ENCODE results near the gene CRYGN.

CRYGN gene

DNA sequence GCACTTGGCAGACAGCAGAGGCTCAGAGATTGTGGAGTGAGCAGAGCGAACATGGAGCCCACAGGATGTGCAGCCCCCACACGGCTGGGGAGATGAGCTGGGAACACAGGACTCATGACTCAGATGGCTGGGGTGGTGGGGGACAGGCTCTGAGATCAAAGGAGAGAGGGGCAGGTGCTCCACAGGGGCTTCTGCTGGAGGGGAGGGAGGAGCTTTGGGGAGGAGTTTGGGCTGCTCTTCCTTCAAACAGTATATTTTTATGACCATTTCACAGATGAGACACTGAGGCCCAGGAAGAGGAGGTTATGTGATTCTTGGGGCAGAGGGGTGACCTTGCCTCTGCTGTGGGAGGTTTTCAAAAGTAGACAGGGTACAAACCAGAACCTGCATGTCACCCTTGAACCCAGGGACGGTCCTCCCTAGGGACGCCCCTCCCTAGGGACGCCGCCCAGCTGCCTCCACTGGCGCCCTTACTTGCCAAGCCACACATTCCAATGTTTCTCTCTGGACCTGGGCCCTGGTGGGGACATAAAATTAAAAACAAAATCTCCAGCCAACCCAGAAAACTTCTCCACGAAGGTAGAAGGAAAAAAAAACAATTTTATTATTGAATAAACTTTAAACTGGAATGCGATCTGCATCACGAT lies 981 bp upstream of the CRYGN start:
- DNase-seq (ENCODE audit: low read depth), result peak; percentile 42
- TF ChIP-seq, protein P1, sequence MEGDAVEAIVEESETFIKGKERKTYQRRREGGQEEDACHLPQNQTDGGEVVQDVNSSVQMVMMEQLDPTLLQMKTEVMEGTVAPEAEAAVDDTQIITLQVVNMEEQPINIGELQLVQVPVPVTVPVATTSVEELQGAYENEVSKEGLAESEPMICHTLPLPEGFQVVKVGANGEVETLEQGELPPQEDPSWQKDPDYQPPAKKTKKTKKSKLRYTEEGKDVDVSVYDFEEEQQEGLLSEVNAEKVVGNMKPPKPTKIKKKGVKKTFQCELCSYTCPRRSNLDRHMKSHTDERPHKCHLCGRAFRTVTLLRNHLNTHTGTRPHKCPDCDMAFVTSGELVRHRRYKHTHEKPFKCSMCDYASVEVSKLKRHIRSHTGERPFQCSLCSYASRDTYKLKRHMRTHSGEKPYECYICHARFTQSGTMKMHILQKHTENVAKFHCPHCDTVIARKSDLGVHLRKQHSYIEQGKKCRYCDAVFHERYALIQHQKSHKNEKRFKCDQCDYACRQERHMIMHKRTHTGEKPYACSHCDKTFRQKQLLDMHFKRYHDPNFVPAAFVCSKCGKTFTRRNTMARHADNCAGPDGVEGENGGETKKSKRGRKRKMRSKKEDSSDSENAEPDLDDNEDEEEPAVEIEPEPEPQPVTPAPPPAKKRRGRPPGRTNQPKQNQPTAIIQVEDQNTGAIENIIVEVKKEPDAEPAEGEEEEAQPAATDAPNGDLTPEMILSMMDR (conservative IDR thresholded peaks at IDR 0.05; ENCODE audit: low read depth, low read length), result no peak
- no peak overlapping the region for H3K4me3 ChIP-seq (ENCODE audit: low read depth, low read length)

DNA sequence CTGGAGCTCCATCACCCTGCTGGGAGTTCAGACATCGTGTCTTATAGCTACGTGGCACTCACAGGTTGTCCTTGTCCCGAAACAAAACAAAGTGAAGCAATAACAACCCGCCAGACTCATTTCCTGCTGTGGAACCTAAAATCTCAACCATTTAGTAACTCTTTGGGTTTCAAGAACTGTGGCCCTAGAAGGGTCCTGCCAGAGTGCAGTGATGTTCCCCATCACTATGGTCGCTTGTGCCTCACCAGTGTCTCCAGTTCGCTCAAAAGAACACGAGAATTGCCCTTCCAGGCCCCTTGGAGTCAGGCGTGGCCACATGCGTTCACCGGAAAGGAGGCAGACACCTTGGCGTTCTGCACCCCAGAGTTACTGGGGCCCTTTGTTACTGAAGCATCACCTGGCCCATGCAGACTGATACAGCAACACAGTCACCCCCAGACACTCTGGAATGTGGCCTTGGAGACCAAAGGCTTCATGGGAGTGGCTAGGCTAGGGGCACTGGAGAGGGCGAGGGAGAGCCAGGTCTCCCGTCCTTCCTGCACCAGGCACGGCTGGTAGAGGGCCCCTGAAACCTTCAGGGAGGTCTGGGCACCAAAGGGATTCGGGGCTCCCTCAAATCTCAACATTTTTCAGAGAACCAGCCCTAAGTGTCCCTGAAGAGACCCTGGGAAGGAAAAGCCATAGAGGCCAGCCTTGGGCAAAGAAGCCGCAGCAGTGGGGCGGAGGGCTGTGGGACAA lies 908 bp downstream of the CRYGN start:
- no peak for DNase-seq (ENCODE audit: low read depth)
- H3K4me3 ChIP-seq (ENCODE audit: low read depth, low read length), result no peak overlapping the region
- TF ChIP-seq, protein P1 (conservative IDR thresholded peaks at IDR 0.05; ENCODE audit: low read depth, low read length), result no peak

DNA sequence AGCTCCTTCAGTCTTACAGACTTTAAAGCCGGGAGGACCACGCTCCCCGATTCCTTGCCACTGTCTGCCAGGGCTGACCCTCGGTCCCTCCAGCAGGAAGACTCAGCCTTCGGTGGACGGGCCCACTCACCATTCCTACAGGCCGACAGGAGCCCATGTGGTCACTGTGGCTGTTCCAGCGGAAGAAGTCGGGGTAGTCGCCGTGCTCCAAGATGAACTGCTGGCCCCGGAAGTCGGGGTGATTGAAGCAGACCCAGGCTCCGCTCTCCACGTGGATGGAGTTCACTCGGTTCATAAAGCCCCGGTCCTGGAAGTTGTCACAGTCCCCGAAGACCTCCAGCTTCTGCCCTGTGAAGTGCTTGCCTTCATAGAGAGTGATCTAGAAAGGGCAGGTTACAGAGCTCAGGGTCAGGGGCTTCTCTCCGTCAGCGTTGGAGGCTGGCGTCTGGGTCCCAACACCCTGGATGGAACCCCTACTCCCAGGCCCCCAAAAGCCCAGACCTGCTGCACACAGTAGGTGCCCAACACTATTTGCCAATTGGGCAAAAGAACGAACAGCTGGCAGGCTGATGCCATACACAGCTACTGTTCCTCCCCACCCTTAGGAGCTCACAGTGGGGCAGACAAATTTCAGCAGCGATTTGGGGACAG lies 1.9 kb downstream of the CRYGN start:
- TF ChIP-seq, protein P1 (conservative IDR thresholded peaks at IDR 0.05; ENCODE audit: low read depth, low read length), result no peak
- no peak overlapping the region for H3K4me3 ChIP-seq (ENCODE audit: low read depth, low read length)
- DNase-seq (ENCODE audit: low read depth), result no peak

DNA sequence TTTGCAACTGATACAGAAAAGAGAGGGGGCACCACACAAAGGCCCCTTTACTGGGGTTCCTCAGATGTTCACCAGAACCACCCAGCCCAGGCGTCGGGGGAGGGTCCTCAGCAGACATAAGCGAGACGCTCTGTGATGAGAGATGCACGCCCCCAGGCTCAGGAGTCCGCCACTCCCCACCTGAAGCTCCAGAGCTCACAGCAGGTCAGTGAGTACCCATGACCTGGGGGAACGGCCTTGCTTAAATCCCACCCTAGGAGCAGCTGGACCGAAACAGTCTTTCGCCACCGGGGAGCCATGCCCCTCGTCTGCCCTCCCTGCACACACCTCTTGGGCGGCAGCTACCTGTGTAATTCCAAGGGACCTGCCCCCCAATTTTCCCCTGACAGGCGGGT lies 2.8 kb downstream of the CRYGN start:
- DNase-seq (ENCODE audit: low read depth), result no peak
- TF ChIP-seq, protein P1 (conservative IDR thresholded peaks at IDR 0.05; ENCODE audit: low read depth, low read length), result no peak
- H3K4me3 ChIP-seq (ENCODE audit: low read depth, low read length), result no peak overlapping the region

DNA sequence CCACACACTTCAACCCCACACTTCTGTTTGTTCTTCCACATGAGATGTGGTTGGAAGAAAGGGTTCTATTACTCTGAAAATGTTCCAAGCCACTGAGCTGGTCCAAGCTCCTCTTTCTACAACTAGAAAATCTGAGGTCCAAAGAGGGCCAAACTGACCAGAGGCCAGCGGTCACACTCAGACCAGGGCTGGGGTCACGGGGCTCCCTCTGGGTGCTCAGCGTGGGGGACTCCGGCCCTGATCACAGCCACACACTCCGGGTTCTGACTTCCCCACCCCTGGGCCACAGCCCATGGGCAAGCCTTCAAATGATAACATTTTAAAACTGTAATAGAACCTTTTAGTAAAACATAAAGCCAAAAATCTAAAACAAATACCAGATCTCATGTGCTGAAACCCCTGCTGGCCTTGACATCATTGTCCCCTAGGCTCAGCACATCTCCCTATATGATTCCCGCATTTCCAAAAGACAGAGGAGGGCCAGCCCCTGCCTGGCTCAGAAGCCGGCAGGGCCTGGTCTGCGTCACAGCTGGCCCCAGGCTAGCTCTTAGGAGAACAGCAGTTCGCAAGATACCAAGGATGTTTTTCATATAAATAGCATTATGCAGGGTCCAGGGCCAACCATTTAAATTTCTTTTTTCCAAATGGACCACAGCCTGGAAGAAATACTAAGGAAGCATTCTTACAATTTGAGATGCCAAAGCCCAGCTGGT lies 3.3 kb downstream of the CRYGN start:
- TF ChIP-seq, protein P1 (conservative IDR thresholded peaks at IDR 0.05; ENCODE audit: low read depth, low read length), result no peak
- H3K4me3 ChIP-seq (ENCODE audit: low read depth, low read length), result no peak overlapping the region
- no peak for DNase-seq (ENCODE audit: low read depth)

DNA sequence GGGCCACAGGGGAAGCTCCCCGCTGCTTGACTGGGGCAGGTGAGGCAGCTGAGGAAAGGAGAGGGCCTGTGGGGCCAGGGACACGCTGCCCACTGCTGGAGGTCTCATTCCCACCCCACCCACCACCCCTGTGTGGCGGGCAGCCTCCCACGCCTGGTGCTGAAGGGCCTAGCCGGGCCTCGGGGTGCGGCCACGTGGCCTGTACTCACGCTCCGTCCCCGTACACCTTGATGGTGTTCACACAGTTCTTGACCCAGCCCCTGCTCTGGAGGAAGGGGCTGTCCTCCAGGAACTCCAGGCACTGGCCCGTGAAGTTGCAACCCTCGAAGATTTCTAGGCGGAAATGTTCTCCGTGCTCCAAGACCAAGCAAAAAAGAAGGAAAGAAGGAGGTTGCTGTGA lies 4.0 kb downstream of the CRYGN start:
- TF ChIP-seq, protein P1 (conservative IDR thresholded peaks at IDR 0.05; ENCODE audit: low read depth, low read length), result no peak
- no peak for DNase-seq (ENCODE audit: low read depth)
- H3K4me3 ChIP-seq (ENCODE audit: low read depth, low read length), result no peak overlapping the region

All from choroid plexus epithelial cell (primary cell).